Measurements from ENCODE around the gene RANBP3. TPM values are rescaled to one million over a fixed set of nuclear protein-coding genes. Genes with fewer than 3 reads are reported as not detected.

RANBP3 gene
- total RNA-seq, 2 donors from 2014 or later = 52.1 to 62.7 TPM

DNA sequence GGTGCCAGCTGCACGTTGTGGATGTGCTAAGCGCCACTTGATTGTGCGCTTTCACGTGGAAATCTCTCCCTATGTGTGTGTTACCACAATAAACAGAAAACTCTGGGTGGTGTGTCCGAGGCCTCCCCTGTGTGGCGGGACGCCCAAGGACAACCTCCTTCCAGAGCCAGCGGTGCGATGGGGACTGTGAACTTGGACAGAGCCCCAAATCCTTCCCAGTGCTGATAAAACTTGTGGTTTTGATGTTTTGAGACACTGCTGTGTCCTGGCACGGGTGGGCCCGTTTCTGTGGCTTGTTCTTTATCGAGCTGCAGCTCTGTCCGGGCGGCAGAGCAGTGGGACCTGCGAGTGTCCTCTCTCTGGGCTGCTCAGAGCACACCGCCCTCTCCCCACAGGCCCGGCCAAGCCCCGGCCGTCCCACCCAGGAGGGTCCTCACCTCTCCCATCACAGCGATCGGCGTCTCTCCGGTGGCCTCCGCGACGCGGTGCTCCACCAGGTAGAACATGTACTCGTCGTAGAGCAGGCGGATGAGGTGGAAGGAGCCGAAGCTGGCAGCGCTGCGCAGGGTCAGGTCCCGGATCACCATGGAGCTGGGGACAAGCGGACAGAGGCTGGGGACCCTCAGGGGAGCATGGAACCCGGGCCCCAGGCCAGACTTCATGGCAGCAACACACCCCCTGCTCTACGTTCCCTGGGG is 18.8 kb upstream of the RANBP3 start:
- H3K36me3 ChIP-seq = no peaks in the 10 kb centered on the region
- no peaks in the 10 kb centered on the region for H3K4me1 ChIP-seq
- no peaks in the 10 kb centered on the region for H3K9me3 ChIP-seq
- intact Hi-C loops (cut with DNase I) = no loop called here
- no peak overlapping the region for H3K4me3 ChIP-seq
- TF ChIP-seq, protein P1, sequence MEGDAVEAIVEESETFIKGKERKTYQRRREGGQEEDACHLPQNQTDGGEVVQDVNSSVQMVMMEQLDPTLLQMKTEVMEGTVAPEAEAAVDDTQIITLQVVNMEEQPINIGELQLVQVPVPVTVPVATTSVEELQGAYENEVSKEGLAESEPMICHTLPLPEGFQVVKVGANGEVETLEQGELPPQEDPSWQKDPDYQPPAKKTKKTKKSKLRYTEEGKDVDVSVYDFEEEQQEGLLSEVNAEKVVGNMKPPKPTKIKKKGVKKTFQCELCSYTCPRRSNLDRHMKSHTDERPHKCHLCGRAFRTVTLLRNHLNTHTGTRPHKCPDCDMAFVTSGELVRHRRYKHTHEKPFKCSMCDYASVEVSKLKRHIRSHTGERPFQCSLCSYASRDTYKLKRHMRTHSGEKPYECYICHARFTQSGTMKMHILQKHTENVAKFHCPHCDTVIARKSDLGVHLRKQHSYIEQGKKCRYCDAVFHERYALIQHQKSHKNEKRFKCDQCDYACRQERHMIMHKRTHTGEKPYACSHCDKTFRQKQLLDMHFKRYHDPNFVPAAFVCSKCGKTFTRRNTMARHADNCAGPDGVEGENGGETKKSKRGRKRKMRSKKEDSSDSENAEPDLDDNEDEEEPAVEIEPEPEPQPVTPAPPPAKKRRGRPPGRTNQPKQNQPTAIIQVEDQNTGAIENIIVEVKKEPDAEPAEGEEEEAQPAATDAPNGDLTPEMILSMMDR (IDR thresholded peaks at IDR 0.05) = no peak
- H3K27me3 ChIP-seq = no peaks in the 10 kb centered on the region
- no peak overlapping the region for H3K27ac ChIP-seq
- H3K9ac ChIP-seq (ENCODE audit: low read depth in 2 of 2, low read length in 2 of 2) = no peak overlapping the region
- no peak for DNase-seq

DNA sequence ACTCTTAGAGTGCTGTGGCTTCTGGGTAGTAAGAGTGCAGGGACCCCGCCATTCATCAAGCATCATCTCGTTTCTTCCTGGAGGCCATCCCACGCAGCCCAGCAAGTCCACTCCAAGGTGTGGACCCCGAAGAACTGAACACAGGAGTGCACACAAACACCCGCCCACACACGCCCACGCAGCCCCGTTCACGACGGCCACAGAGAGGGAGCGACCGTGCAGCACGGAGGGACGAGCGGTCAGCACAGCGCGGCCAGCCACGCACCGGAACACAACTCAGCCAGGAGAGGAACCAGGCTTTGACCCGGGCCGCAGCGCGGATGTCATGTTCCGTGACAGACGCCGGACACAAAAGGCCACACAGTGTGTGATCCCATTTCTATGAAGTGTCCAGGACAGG is 18.2 kb upstream of the RANBP3 start:
- TF ChIP-seq, protein P1 (IDR thresholded peaks at IDR 0.05) = no peak
- no peaks in the 10 kb centered on the region for H3K36me3 ChIP-seq
- H3K27ac ChIP-seq = no peak overlapping the region

DNA sequence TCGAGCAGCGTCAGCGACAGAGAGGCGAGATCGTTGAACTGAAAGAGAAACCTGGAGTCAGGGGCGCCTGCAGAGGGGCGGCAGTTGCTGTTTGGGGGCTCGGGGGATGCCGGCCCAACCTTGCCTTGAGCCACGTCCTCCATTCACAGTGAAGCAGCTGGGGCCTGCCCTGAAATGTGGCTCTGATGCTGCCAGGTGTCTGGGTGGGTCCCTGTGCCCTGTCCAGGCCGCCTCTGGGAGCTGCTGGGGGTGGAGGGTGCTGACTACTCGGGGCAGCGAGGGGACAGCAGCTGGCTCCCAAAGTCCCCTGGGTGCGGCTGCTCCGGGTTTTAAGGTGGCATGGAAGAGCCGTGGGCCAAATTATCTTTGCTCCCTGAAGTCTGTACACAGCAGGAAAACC is 17.7 kb upstream of the RANBP3 start:
- TF ChIP-seq, protein P1 (IDR thresholded peaks at IDR 0.05) = no peak
- Histone ChIP-seq H3K9me3 (no peaks in the 10 kb centered on the region), H3K4me1 (no peaks in the 10 kb centered on the region), H3K36me3 (no peaks in the 10 kb centered on the region), H3K27ac (no peak overlapping the region), H3K9ac (ENCODE audit: low read depth in 2 of 2, low read length in 2 of 2) (no peak overlapping the region), H3K27me3 (no peaks in the 10 kb centered on the region), H3K4me3 (no peak overlapping the region)
- DNase-seq = no peak
- intact Hi-C loops (cut with DNase I) = no loop called here

More for the DNA sequence above, 18.2 kb upstream of the RANBP3 start:
- Histone ChIP-seq H3K9ac (ENCODE audit: low read depth in 2 of 2, low read length in 2 of 2) (no peak overlapping the region), H3K4me3 (no peak overlapping the region), H3K9me3 (no peaks in the 10 kb centered on the region), H3K4me1 (no peaks in the 10 kb centered on the region), H3K27me3 (no peaks in the 10 kb centered on the region)
- no peak for DNase-seq
- intact Hi-C loops (cut with DNase I) = no loop called here

DNA sequence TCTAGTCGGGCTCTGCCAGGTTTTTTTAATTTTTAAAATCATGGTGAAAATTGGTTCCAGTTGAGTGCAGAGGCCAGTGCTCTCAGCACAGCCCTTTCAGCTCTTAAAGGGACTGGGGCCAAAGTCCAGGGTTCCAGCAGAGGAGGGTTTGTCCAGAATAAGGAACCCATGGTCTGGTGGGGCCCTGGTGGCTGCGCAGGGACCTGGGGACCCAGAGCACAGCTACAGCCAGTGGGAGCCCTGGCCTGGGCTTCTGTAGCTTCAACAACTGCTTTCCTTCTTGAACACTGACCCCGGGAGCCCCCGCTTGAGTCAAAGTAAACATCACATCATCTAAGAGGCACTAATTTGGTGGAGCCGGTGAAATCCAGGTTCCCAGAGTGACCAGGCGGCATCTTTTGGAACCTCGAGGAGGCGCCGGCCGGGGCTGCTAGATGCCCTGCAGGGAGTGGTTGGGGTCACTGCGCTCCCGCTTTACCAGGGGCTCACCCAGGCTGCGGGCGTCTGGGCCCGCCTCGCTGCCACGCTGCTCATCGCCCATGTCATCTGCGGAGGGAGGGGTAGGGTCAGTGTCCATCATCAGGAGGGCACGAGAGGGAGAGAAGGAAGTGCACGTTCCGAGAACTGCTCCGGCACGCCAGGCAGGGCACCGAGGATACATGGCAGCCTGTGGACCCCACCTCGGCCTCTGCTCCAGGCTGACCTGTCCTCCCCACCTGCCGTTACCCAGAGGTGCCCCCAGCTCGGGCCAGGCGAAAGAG is 16.6 kb upstream of the RANBP3 start:
- Histone ChIP-seq H3K9ac (ENCODE audit: low read depth in 2 of 2, low read length in 2 of 2) (no peak overlapping the region), H3K9me3 (no peaks in the 10 kb centered on the region), H3K4me3 (no peak overlapping the region), H3K36me3 (no peaks in the 10 kb centered on the region), H3K27ac (no peak overlapping the region), H3K27me3 (no peaks in the 10 kb centered on the region), H3K4me1 (no peaks in the 10 kb centered on the region)
- TF ChIP-seq, protein P1 (IDR thresholded peaks at IDR 0.05) = no peak
- DNase-seq = no peak
- intact Hi-C loops (cut with DNase I) = no loop called here

DNA sequence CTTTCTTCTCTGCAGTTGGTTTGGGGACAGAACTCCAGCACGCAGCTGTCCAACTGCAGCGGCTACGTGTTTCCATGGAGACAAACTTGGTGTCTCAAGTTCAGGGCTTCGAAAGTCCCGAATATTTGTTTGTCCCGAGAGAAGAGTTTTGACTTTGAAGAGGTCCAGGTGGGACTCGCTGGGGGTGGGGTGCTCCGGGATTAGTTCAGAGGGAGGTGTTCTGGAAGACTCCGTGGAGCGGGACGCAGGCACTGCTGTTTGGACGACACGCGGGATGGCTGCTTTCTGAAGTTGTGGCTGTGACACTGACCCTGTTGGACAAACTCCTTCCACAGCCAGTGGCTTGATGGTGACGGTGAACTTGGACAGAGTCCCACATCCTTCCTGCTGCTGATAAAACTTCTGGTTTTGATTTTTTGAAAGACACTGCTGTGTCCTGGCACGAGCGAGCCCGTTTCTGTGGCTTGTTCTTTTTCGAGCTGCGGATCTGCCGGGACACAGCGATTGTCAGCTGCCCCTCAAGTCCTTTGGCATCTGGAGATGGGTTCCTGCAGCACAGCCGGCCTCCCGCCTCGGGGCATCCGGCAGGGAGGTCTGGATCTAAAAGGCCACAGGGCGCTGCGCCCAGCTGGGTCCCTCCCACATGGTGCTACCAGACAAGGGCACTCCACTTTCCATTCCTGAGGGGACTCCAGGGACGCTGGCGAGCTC is 15.9 kb upstream of the RANBP3 start:
- no peak for DNase-seq
- no peaks in the 10 kb centered on the region for H3K36me3 ChIP-seq
- H3K4me3 ChIP-seq = no peak overlapping the region

More for the DNA sequence above, 15.9 kb upstream of the RANBP3 start:
- H3K27me3 ChIP-seq = no peaks in the 10 kb centered on the region
- no peaks in the 10 kb centered on the region for H3K4me1 ChIP-seq
- no peaks in the 10 kb centered on the region for H3K9me3 ChIP-seq
- TF ChIP-seq, protein P1 (IDR thresholded peaks at IDR 0.05) = no peak
- intact Hi-C loops (cut with DNase I) = no loop called here
- H3K9ac ChIP-seq (ENCODE audit: low read depth in 2 of 2, low read length in 2 of 2) = no peak overlapping the region
- no peak overlapping the region for H3K27ac ChIP-seq
